Stimulated activated naive CD4-positive, alpha-beta T cell treated with Interleukin-2 at 50 U/mL for 16 hours (primary cell): ENCODE results near the gene LGI2.
"Not testable (repeated sequence)": the region's sequence is repeated elsewhere in the genome, so short reads cannot be mapped to it uniquely, and the experiment has no call there.

Experiments
- DNase-seq: peaks from one replicate; lab custom pipeline; 2025; lab: John Stamatoyannopoulos, UW

LGI2 gene

DNA sequence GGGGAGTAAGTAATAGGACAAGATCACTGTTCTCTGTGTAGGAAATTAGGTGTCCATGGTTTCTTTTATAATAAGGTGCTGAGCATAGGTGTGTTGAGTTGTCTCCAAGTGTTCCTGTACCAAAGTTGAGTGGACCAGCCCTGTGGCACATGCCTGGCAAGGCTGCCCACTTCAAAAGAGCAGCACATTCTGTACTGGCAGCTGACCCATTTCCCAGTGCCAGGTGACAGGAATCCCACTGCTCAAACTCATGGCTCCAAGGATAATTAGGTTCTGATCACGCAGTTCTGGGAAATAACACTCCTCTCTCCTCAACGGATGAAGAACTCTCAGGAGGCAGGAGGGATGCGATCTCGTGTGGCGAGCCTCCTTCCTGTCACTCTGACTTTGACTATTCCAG, 12.8 kb upstream of the LGI2 start:
- no peak for DNase-seq

DNA sequence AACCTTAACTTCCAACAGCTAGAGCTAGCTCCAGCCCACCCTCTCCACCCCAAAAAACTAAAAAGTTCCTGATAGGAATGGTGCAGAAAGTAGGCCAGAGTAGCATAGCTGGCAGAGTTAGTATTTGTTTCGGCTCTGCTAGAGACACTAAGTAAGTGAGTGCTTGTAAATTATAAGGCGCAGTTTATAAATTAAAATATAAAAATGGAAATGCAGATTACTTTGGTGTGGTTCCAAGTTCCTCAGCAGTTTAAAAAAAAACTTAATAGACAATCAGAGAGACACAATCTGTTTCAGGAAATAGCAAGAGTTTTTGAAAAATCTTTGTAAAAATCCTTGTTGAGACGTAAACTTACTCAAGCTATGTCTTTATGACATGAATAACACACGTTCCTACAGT, 2.8 kb upstream of the LGI2 start:
- no peak for DNase-seq

DNA sequence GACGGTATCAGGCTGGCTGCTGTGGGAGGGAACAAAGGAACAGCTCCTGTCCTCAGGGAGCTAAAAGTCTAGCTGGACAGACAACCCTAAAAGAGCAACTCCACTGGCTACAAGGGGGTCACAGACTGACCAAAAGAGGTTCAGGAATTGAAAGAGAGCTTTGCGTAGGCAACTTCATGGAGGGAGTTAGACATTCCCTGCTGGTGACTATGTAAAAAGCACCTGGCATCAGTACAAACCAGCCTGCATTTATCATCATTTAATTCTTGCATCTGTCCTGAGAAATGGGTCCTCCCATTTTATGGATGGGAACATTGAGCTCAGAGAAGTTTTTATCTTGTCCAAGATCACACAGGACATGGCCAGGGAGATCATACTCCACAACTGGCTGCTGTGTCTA, 1.4 kb upstream of the LGI2 start:
- DNase-seq = no peak

DNA sequence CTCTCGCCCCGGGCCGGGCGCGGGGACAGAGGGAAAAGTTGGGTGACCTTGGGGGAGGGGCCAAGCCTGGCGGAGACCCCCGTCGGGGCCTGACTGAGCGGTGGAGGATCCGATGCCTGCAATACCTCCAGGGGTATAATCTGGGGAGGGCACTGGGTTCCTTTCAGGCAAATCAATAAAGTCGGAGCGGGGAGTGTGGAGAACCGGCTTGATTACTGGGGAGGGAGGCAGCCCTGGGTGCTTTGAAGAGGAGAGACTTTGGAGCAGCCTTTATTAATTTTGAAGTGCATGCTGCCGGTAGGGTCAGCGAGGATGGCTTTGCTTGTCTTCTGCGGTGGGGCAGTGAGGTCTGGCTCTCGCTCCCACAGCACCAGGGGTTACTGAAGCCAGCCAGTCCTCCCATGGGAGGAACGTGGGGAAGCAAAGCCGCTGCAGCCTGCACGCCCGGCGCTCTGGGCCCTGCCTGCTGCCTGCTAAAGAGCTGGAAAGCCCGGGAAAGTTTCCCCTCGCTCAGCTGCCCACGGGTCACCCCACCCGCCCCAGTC, 403 bp upstream of the LGI2 start:
- no peak for DNase-seq

DNA sequence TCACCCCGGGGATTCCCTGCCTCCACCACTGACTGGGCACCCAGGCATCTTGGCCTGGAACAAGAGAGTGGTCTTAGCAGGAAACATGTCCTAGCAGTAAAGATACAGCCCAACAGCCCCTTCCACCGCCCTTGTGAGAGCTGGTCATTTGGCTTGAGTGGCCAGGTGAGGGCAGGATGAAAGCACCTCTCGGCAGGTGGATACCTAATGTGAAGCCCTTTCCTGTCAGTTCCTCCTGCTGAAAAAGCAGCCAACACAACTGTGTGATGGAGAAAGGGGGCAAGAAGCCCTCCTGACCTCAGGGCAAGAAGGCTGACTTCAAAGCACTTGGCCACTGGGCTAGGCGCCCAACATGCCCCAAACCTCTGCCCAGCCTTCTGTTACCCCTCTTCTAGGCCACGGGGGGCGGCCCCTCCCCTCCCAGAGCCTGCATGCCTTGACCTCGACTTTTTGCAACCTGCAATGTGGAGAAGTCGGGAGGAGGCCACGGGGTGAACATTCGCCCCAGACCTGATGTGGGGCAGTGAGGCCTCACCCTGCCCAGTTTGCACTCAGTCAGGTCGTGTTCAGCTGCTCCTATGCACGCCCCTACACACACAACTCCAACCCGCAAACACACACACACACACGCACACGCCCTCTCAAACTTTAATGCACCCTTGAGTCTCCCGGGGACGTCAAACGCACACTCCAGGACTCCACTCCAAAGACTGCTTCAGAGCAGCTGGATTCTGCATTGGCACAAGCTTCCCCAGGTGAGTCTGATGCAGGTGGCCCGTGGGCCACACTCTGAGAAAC, 1.1 kb downstream of the LGI2 start:
- DNase-seq = no peak

DNA sequence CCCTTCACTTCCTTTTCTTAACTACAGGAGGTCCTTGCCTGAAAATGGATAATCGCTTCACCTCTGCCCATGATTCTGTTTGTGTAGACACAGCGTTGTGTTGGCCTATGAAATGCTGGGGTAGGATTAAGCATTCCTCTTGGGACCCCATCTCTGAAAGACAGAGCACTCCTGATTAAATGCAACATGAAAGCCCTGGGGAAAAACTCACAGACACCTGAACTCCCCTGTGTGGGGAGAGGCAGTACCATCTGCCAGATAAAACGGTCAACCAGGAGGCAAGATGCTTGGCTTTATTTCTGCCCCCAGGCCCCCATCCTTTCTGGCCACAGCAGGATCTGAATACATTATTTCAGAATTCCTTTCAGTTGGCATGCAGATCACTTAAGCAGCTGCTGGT, 1.9 kb downstream of the LGI2 start:
- DNase-seq = no peak

DNA sequence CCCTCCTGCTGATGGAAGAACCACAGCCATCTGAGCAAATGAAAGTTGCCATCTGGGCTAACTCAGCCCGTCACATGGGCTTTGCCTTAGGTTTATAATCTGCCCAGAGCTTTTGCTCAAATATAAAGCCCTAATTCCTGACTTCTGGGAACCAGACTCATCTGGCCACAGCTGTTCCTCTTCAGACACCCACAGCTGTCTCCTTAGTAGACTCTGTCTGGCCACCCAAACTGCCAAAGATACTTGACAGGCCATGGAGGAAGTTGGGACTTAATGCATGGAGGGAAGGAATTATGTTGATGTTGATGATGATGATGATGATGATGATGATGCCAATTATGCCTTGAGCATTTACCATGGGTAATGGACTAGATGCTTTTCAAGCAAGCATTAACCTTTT, 8.0 kb downstream of the LGI2 start:
- no peak for DNase-seq

DNA sequence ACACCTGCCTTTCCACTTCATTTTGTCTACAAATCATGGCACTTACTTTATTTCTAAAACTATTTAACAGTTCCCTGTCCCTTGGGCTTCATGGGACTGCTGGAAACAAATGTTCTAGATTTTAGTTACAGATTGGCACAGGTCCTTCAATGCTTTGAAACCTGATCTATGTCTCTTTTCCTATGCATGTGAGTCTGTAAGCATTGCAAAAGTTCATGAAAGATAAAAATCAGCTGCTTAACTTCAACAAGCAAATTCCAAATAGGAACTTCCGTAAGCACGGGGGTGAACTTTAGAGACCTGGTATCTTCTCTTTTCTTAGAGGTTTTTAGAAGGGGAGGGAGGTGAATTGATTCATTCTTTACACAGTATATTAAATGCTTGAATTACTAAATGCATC, 9.5 kb downstream of the LGI2 start:
- no peak for DNase-seq

DNA sequence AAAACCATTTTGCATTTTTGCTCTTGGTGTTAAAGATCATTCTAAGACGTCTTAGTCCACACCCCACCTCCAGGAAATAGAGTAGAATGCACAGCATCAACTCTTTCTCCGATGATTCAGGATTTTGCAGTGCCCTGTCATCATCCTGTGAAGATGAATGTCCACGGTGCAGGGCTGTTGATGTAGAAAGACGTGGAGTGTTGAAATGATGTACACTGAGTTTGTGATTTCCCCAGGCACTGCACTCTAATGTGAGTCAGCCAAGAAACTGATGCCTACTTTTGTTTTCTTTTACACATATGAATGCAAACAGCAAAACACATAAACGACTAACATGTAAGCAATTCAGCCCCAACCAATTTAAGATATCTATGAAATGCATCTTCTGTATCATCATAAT, 10.5 kb downstream of the LGI2 start:
- DNase-seq = no peak

DNA sequence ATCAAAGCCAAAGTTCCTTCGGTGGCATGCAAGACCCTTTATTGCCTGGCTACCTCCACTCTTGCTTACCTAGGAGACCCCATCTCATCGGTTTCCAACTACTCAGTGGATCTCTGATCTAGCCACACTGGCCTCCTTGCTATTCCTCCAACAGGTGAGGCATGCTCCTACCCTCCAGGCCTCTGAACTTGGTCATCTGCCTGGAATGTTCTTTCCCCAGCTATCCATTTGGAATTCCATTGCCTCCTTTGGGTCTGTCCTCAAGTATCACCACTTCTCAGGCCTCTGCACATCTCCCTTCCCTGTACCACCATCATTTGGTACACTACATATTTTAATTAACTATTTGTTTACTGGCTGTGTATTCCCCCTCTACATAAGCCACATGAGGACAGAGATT, 11.2 kb downstream of the LGI2 start:
- no peak for DNase-seq

DNA sequence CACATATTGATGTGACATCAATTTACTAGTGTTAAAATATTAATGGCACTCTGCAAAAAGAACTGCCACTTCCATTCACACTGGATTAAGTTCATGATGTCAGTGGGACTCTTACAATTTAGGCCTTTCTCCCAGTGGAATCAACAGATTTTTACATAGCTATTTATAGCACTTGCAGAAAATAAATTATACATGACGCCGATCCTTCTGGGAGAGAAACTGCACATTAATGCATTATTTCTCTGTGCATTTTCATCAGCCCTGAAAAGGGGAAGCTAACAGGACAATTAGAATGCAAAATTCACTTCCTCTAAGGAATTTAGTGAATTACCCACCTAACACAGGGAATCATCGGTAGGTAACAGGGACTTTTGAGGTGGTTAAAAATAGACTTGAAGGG, 15.7 kb downstream of the LGI2 start:
- no peak for DNase-seq

DNA sequence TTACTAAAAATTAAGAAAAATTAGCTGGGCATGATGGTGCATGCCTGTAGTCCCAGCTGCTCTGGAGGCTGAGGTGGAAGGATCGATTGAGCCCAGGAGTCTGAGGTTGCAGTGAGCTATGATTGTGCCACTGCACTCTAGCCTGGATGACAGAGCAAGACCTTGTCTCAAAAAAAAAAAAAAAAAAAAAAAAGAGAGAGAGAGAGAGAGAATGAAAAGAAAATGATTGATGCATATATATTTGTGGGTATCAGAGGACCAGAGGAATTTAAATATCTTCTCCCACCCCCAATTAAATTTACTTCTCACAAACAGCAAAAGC, 16.1 kb downstream of the LGI2 start:
- DNase-seq = not testable (repeated sequence)

DNA sequence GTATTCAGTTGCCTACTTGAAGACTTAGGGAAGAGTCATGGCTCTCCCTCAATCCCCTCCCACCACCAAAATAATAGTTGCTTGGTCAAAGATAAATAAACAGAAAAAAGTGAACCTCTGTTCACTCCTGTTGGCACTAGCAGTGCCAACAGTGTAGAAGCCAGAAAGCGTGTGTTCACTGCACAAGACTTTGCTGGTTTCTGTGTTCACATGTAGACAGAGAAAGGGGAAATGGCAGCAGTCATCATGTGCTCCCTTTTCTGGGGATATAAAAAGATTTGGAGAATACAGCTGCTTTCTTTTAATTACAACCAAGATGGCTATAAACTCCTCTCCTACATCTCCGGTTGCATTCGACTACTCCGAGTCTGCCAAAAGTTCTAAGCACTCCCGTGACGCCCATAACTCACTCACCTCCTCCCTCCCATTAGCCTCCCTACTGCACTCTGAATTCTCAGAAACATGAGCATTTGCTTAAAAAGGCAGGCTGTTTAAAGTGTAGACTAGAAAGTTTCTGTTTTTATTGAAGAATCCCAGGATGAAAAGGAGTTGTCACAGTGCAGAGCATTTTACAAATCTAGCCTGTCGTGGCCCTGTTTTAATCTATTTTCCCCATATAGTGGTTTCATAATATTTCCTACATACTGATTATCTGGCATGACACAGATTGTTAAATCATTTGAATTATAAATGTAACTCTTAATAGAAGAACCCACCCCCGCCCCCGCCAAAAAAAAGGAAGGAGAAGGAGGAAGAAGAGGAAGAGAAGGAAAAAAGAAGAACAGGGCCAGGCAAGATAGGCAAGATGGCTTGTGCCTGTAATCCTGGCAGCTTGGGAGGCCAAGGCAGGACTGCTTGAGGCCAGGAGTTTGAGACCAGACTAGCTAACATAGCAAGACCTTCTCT, 16.7 kb downstream of the LGI2 start:
- no peak for DNase-seq

DNA sequence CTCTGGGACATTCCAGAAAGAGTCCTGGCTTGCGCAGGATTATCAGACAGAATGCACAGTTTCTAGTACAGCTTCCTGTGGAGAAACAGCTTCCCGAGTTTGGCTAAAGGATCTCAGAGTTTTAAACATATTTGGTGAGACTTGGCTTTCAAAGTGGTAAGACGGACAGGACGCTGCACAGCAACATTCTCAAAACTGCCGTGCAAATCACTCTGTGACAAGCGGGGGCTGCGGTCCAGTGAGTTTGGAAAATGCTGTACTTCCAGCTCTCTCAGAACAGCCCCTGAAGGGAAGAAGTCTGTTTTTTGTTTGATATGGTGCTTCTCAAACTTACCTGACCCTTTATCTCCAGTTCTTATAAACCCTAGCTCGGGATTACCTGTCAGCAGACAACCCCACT, 18.1 kb downstream of the LGI2 start:
- DNase-seq = no peak

DNA sequence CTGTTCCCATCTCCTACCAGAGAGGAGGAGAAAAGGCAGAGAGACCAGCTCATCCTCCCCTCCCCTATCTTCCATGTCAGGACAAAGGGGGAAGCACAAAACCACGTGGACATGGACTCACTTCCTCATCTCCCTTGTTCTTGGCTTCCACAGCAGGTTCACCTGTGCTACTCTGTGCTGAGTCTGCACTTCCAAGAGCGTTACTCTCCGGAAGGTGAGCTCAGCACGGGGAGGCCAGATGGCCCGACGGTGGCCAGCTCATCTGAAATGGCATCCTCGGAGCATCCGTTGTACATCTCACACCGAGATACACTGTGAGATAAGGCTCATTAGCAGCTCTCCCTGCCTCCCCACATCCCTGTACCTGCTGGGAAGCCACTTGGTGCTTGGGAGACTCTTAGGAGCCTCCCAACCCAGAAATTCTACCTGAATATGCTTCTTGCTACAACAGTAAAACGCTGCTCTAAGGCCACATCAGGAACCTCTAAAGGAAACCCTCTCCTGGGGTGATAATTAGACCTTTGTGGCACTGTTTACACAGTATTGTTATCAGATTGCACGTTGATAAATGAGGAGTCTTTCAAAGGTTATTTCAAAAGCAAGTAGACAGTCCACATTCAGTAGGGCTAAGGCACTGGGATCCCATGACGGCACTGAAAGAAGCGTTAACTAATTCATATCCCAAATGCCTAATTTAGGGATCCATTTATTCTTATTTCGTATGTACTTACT, 19.4 kb downstream of the LGI2 start:
- no peak for DNase-seq

DNA sequence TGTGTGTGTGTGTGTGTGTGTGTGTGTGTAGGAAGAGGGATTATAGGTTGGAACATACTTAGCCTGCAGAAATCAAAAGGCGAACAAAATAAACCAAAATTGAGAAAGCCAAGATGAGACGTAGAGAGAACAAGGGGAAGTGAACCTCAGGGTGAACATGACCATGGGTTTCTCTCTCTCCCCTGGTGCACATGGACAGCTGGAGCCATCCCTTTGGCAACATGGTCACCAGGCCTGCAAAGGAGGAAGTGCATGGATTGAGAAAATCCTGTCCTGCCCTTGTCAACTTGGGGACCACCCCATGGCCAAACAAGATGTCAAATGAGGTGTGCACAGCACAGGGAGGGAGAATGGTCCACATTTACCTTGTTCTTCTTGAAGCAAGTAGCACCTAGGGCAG, 23.1 kb downstream of the LGI2 start:
- no peak for DNase-seq

DNA sequence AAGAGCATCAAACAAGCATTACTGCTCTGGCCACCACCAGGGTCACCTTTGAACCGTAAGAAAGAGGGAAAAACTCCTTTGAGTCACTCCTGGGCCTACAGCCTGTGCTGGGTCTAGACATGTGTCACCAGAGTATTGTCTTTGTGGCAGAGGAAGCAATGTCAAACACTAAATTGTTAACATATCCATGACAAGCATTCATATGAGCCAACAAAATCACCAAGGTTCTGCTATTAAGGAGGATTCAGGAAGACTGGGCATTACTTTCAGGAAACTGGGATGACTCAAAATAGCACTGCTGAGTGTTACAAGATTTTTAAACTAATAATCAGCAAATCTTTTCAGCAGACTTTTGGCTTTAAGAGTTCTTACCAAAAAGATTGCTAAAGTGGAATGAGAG, 28.1 kb downstream of the LGI2 start:
- DNase-seq = no peak

DNA sequence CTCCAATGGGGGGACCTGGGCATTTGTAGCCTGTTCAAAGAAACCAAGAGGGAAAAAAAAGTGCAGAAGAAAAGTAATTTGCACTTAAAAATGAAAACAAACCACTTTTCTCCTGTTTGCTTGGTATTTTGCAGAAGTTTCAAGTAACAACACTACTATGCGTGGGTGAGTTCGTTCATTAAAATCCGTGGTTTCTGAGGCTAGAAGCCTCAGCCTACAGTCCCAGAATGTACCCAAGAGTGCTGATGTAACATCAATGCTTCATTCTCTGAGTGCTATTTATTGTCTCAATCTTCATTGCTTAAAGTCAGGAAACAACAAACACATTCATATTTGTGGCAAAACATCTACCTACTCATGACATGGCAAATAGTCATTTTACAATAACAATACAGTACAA, 29.2 kb downstream of the LGI2 start:
- DNase-seq = no peak

DNA sequence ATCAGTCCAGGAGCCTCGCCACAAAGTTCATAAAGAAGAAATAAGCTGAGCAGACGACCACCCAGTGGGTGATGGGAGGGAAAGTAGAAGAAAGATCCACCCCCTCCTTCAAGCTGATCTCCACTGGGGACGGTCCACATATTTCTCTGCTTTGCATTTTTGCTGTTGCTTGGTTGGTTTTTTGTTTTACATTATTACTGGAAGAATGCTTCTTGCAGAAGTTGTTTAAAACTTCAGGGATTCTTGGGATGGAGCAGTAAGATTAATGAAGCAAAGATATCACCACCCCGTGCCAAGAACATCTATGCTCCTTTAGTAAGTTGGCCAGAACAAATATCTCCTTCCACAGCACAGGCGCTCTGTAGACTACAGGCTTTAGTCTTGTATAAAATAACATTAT, 30.1 kb downstream of the LGI2 start:
- DNase-seq = no peak

DNA sequence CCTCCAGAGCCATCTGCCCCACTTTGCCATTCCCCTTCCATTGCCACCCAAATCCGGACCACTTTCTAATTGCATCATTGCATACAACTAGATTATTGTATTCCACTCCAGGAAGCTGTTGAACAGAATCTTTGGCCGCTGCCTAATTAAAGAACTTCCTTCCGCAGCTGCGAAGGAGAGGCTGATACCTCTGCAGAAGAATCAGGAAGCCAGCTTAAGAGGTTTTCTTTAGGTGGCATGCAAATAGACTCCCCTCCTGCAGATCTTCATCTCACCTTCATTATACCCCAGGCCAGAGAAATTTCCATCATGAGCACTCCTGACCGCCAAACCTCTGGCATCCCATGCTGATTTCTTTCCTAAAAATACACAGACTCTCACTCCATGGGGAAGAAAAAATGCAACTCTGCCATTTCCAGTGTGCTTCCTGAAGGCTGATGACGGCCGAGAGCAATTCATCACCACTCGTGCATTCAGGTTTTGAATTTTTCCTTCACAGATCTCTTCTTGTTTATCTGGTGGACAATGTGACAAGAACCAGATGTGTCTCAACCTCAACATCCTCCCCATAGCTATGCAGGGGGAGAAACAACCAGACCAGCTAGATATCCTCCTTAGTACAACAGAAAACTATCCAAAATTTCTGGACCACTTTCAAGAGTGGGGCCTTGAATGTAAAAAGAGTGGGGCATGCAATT, 31.2 kb downstream of the LGI2 start:
- DNase-seq = no peak

DNA sequence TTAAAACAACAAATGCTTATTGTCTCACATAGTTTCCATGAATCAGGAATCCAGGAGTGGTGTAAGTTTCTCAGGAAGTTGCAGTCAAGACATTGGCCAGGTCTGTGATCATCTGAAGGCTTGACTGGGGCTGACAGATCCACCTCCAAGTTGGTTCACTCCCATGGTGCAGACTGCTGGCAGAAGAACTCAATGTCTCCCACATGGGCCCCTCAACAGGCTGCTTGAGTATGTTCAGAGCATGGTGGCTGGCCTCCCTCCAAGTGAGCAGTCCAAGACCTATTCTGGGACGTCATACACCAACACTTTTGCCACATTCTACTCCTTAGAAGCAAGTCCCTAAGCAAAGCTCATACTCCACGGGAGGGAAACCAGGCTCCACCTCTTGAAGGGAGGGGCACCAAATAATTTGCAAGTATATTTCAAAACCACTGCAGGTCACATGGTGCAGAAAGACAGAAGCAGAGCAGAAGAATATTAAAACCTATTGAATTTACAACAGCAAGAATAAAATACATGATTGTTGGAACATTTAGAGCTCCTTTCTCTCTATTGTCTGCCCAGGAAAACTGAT, 35.3 kb downstream of the LGI2 start:
- DNase-seq = no peak
